NCI-H2081 treated with DMSO at 0.1 percent for 48 hours (cell line): Measurements from ENCODE around the gene CADM1.

Experiments
- DNase-seq: peaks from one replicate; lab custom pipeline; 2025; lab: John Stamatoyannopoulos, UW

CADM1 gene

GRCh38 chr11:115244758-115245157 is 259.5 kb downstream of the CADM1 start:
- DNase-seq = no peak

GRCh38 chr11:115244296-115244695 is 259.9 kb downstream of the CADM1 start:
- no peak for DNase-seq

- no peak for DNase-seq
Measured at GRCh38 chr11:115242982-115243381, 261.2 kb downstream of the CADM1 start.

GRCh38 chr11:115241899-115242298 is 262.3 kb downstream of the CADM1 start:
- peak; percentile 68 for DNase-seq

GRCh38 chr11:115238791-115239190 is 265.4 kb downstream of the CADM1 start:
- no peak for DNase-seq

GRCh38 chr11:115238086-115238485 is 266.1 kb downstream of the CADM1 start:
- DNase-seq = no peak

- no peak for DNase-seq
Measured at GRCh38 chr11:115237578-115237977, 266.6 kb downstream of the CADM1 start.

GRCh38 chr11:115234794-115235193 is 269.4 kb downstream of the CADM1 start:
- no peak for DNase-seq

- no peak for DNase-seq
Measured at GRCh38 chr11:115226556-115226955, 277.7 kb downstream of the CADM1 start.

GRCh38 chr11:115224551-115224950 is 279.7 kb downstream of the CADM1 start:
- DNase-seq = no peak

- no peak for DNase-seq
Measured at GRCh38 chr11:115222863-115223530, 281.2 kb downstream of the CADM1 start.

- DNase-seq = peak; percentile 36
Measured at GRCh38 chr11:115222218-115222862, 281.9 kb downstream of the CADM1 start.

GRCh38 chr11:115221461-115222069 is 282.6 kb downstream of the CADM1 start:
- no peak for DNase-seq

- DNase-seq = no peak
Measured at GRCh38 chr11:115220911-115221310, 283.3 kb downstream of the CADM1 start.

GRCh38 chr11:115220423-115220822 is 283.8 kb downstream of the CADM1 start:
- DNase-seq = no peak

- DNase-seq = no peak
Measured at GRCh38 chr11:115219376-115219775, 284.8 kb downstream of the CADM1 start.

GRCh38 chr11:115217726-115218311 is 286.4 kb downstream of the CADM1 start:
- DNase-seq = no peak

GRCh38 chr11:115215694-115216617 is 288.3 kb downstream of the CADM1 start:
- peak; percentile 36 for DNase-seq

- no peak for DNase-seq
Measured at GRCh38 chr11:115214644-115215234, 289.5 kb downstream of the CADM1 start.

- no peak for DNase-seq
Measured at GRCh38 chr11:115213007-115213406, 291.2 kb downstream of the CADM1 start.

GRCh38 chr11:115208808-115209259 is 295.4 kb downstream of the CADM1 start:
- DNase-seq = no peak
